ENCODE results near the gene ENTPD2.

The ENTPD2 gene

GRCh38 chr9:137084526-137084925 lies 30.7 kb upstream of the ENTPD2 start:
- no peak for TF ChIP-seq CTCF (IDR thresholded peaks at IDR 0.05)
- no peak for DNase-seq (ENCODE audit: low spot score)
- Histone ChIP-seq H3K27ac (no peak overlapping the region), H3K4me3 (no peak overlapping the region)

GRCh38 chr9:137083394-137084004 lies 29.6 kb upstream of the ENTPD2 start:
- no peak for TF ChIP-seq CTCF (IDR thresholded peaks at IDR 0.05)
- peak overlapping the region; percentile 38 to 78 for H3K27ac ChIP-seq
- H3K4me3 ChIP-seq, result no peak overlapping the region
- no peak for DNase-seq (ENCODE audit: low spot score)

- Histone ChIP-seq H3K4me3 (no peak overlapping the region), H3K27ac (peak overlapping the region; percentile 38 to 78)
These were observed 29.0 kb upstream of the ENTPD2 start for GRCh38 chr9:137082925-137083290.

GRCh38 chr9:137082222-137082924 lies 28.5 kb upstream of the ENTPD2 start:
- TF ChIP-seq CTCF (IDR thresholded peaks at IDR 0.05), result no peak
- Histone ChIP-seq H3K4me3 (no peak overlapping the region), H3K27ac (peak overlapping the region in 1 of 2 donors; percentile 78)
- no peak for DNase-seq (ENCODE audit: low spot score)

More at GRCh38 chr9:137082925-137083290, 29.0 kb upstream of the ENTPD2 start:
- TF ChIP-seq CTCF (IDR thresholded peaks at IDR 0.05), result no peak
- no peak for DNase-seq (ENCODE audit: low spot score)

DNA sequence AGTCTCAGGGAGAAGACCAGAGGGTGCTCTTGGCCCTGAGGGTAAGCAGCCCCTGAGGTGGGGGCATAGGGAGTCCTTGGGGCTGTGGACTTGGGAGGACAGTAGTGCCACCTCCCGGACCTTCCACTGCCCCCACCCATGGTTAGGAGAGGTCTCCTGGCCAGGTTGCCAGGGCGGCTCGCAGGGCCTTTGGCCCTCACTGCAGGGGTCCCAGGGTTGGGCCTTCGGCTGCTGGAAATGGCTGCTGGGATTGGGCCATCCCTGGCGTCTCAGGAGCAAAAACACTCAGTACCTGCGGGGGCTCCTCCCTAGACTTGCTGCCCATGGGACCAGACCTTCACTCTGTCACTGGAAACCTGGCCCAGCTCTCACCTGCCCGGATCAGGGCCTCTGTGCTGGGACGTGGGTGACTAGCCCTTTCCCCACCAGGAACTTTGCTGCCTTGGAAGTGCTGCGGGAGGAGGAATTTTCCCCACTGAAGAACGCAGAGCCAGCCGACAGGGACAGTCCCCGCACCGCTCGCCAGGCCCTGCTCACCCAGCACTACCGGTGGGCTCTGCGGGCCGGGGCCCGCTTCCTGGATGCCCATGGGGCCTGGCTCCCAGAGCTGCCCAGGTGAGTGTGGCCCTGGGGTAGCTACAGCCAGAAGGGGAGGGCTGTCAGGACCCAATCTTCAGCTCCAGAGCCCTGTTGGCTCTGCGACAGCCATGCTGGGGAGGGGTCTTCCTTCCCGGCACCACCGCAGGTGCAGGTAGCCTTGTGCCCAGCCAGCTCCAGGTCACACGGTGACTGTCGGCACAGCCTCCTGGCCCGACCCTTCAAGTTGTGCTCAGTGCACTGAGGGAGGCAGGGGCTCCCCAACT lies 26.6 kb upstream of the ENTPD2 start:
- no peak for DNase-seq (ENCODE audit: low spot score)
- TF ChIP-seq CTCF (IDR thresholded peaks at IDR 0.05), result no peak
- Histone ChIP-seq H3K4me3 (no peak overlapping the region), H3K27ac (no peak overlapping the region)

DNA sequence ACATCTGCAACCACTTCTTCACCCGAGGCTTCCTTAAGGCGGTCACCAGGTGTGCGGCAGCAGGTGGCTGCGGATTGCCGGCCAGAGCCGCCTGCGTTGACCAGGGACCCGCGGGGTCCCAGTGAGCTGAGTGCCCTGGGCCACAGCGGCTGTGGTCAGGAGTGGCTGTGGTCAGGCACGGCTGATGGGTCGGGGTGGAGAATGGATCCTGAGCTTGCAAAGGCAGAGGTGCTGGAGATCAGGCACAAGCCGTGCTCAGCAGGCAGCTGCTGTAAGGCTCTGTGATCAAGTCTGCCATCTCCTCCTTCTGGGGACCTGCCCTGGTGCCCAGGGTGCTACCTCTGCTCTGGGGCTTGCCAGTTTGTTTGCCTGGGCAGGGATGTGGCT lies 25.5 kb upstream of the ENTPD2 start:
- Histone ChIP-seq H3K27ac (no peak overlapping the region), H3K4me3 (no peak overlapping the region)
- no peak for DNase-seq (ENCODE audit: low spot score)
- no peak for TF ChIP-seq CTCF (IDR thresholded peaks at IDR 0.05)
